Astrocyte of the cerebellum (primary cell): ENCODE data around the gene KCNMA1.

ENCODE experiments used
- DNase-seq: peaks from one replicate; pipeline ENCODE4 v3.0.0-alpha.2; 2011; ENCODE audit warnings: low read depth
- H3K4me3 ChIP-seq: 2 replicates; pipeline ENCODE4 v1.5.1; 2011; ENCODE audit warnings: mild to moderate bottlenecking, low read depth, low read length, moderate library complexity
- CTCF ChIP-seq: IDR thresholded peaks from 2 replicates; pipeline ENCODE4 v1.5.1; 2012; ENCODE audit warnings: low read length, low read depth, moderate library complexity, mild to moderate bottlenecking; ENCODE audit errors: missing control alignments
- in situ Hi-C: cut with HindIII; loops from 2 replicates; pipeline ENCODE4 v1.10.0; 2017; ENCODE audit warnings: low sequenced_read_pairs

The KCNMA1 gene

GRCh38 chr10:77185696-77186095 lies 451.9 kb downstream of the KCNMA1 start:
- H3K4me3 ChIP-seq, result no peak overlapping the region
- no peak for TF ChIP-seq CTCF
- in situ Hi-C loops, result no loop called here
- no peak for DNase-seq

GRCh38 chr10:77182803-77183202 lies 454.8 kb downstream of the KCNMA1 start:
- H3K4me3 ChIP-seq, result no peak overlapping the region
- in situ Hi-C loops, result no loop called here

GRCh38 chr10:77180794-77181193 lies 456.8 kb downstream of the KCNMA1 start:
- H3K4me3 ChIP-seq, result no peak overlapping the region
- no peak for TF ChIP-seq CTCF
- no peak for DNase-seq
- in situ Hi-C loops, result no loop called here

More at GRCh38 chr10:77182803-77183202, 454.8 kb downstream of the KCNMA1 start:
- TF ChIP-seq CTCF, result no peak
- DNase-seq, result no peak

GRCh38 chr10:77180104-77180503 lies 457.5 kb downstream of the KCNMA1 start:
- in situ Hi-C loops, result no loop called here
- no peak for DNase-seq
- no peak overlapping the region for H3K4me3 ChIP-seq
- TF ChIP-seq CTCF, result no peak

DNA sequence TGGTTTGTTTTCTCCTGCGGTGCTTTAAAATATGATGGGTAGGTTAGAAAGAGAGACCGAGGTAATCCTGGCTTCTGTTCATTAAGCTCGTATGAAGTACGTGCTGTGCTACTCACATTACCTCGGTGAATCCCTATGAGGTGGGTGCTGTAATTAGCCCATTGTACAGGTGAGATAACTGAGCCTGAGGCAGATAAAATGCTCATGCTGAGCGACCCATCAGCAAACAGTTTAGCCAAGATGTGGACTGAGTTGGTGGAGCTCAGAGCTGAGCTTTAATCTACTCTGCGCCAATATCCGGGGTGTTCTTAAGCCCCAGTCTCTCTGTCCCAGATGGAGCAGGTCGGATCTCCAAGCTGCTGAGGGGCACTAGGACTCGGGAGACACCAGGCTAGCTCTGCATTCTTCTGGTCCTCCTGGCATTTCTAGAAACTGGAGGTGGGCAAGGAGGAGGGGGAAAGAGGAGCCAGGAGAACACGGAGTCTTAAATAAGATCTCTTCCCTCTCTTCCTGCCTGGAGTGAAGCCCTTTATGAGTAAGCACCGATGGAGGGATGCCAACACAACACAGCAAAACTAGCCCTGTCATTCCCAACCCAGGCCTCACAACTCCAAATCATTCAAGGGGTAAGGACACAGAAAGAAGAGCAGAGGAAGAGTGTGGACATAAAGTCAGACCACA lies 458.5 kb downstream of the KCNMA1 start:
- no peak for TF ChIP-seq CTCF
- in situ Hi-C loops, result no loop called here
- DNase-seq, result peak; percentile 89
- no peak overlapping the region for H3K4me3 ChIP-seq

DNA sequence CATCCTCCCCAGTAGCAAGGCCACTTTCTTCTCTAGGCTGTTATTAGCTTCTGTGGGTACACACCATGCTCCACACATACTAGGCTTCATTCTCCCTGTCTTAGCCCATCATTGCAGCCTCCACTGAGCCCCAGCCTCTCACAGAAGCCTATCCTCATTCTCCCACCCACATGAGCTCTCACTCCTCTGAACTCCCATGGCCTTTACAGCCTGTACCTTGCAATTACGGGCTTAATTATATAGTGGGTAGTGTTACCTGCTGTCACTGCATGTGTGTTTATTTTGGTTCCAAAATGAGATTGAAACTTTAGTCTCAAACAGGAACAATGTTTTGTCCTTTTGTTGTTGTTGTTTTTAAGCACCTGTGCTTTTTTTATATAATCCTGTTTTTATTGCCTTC lies 460.0 kb downstream of the KCNMA1 start:
- no peak for TF ChIP-seq CTCF
- no peak overlapping the region for H3K4me3 ChIP-seq
- in situ Hi-C loops, result no loop called here
- no peak for DNase-seq

- in situ Hi-C loops, result no loop called here
- DNase-seq, result no peak
- no peak for TF ChIP-seq CTCF
- no peak overlapping the region for H3K4me3 ChIP-seq
Measured at GRCh38 chr10:77177161-77177560, 460.4 kb downstream of the KCNMA1 start.
